ENCODE measurements around the gene MOB2. TPM values are rescaled to one million over a fixed set of nuclear protein-coding genes. Genes with fewer than 3 reads are reported as not detected.
"Not testable (repeated sequence)": the region's sequence is repeated elsewhere in the genome, so short reads cannot be mapped to it uniquely, and the experiment has no call there.

Gene MOB2
- total RNA-seq, 1 donor from 2014 or later = 38.2 TPM

DNA sequence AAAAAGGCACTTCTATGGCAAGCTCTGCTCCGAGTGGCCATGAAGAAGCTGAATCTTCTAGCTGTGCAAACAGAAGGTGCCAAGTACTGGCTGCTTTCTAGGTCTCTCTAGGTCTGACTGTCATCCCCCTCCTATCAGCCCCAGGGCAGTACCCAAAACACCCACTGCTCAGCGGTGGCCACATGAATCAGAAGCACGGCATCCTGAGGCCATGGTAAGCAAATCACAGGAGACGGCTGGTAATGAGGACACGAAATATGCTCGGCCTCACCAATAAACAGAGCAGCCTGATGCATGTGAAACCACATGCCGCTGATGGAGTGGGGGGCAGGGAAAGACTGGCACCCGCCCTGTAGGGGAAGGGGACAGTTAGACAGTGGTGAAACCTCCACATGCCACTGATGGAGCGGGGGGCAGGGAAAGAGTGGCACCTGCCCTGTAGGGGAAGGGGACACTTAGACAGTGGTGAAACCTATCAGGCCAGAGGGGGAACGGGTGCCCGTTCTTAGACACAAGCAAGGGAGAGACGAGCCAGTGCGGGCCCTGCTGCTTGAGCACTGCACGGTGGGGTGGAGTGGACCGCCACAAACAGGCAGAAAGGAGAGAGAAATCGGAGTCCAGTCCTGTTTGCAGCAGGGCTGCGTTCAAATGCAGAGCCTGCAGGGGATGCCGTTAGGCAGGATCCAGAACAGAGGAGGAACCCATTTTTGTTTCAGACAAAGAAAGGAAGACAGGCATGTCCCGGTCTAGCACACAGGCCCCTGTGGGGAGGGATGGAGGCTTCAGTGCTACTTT, 29.9 kb upstream of the MOB2 start:
- TF ChIP-seq, protein P1, sequence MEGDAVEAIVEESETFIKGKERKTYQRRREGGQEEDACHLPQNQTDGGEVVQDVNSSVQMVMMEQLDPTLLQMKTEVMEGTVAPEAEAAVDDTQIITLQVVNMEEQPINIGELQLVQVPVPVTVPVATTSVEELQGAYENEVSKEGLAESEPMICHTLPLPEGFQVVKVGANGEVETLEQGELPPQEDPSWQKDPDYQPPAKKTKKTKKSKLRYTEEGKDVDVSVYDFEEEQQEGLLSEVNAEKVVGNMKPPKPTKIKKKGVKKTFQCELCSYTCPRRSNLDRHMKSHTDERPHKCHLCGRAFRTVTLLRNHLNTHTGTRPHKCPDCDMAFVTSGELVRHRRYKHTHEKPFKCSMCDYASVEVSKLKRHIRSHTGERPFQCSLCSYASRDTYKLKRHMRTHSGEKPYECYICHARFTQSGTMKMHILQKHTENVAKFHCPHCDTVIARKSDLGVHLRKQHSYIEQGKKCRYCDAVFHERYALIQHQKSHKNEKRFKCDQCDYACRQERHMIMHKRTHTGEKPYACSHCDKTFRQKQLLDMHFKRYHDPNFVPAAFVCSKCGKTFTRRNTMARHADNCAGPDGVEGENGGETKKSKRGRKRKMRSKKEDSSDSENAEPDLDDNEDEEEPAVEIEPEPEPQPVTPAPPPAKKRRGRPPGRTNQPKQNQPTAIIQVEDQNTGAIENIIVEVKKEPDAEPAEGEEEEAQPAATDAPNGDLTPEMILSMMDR (IDR thresholded peaks at IDR 0.05; ENCODE audit: insufficient read depth, low read length, severe bottlenecking) = no peak
- Histone ChIP-seq H3K27me3 (ENCODE audit: control insufficient read depth, insufficient read depth, low read length) (no peaks in the 10 kb centered on the region), H3K36me3 (ENCODE audit: control insufficient read depth, insufficient read depth, low read length) (peaks cover 4% of the 10 kb centered on the region), H3K4me3 (ENCODE audit: low read depth, low read length) (no peak overlapping the region)
- DNase-seq (ENCODE audit: low read depth) (no peak), FAIRE-seq (no peak)

DNA sequence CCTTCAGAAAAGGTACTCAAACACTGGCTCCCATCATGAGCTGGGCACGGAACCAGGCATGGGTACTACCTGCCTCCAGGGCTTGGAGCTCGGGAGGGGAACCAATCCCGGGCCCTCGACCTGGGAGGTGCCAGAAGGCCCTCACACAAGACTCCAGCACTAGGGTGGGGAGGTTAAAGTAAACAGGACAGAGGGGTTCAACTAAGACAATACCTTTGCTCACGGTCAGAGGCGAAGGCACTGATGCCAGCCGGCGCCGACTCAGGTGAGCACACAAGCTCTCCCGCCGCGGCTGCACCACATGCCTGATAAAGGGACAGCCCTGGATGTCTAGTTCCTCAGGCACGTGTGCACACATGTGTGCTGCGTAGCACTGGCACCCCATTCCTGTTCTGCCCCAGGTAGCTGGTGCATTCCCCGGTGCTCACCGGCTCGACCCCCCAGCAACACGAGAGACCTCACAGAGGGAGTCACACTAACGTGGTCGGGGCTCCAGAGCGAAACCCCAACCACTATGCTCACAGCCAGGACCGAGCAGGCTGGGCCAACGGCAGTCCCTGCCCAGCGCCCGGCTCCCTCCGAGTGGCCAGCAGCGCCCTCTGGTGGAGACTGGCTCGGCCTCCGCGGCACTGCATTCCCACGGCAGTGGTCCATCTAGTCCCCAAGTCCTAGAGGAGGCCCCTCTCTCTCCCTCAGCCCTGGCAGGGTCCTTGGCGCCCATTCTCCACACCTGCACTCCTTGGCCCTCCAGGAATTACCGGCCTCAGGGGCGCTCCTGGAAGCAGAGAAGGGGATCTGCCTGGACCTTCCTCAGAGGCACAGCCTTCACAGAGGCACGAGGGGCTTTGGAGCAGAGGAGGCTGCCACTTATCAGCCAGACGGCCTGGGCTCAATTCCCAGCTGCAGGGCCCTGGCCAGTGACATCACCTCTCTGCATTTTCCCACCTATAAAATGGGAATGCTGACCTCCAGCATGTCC, 28.8 kb upstream of the MOB2 start:
- peak; percentile 26 for DNase-seq (ENCODE audit: low read depth)
- Histone ChIP-seq H3K36me3 (ENCODE audit: control insufficient read depth, insufficient read depth, low read length) (peaks cover 4% of the 10 kb centered on the region), H3K27me3 (ENCODE audit: control insufficient read depth, insufficient read depth, low read length) (no peaks in the 10 kb centered on the region), H3K4me3 (ENCODE audit: low read depth, low read length) (no peak overlapping the region)
- no peak for FAIRE-seq
- TF ChIP-seq, protein P1 (IDR thresholded peaks at IDR 0.05; ENCODE audit: insufficient read depth, low read length, severe bottlenecking) = peak; percentile 97

- DNase-seq (ENCODE audit: low read depth) (no peak), FAIRE-seq (no peak)
- TF ChIP-seq, protein P1 (IDR thresholded peaks at IDR 0.05; ENCODE audit: insufficient read depth, low read length, severe bottlenecking) = no peak
- H3K36me3 ChIP-seq (ENCODE audit: control insufficient read depth, insufficient read depth, low read length) = peaks cover 4% of the 10 kb centered on the region
- no peaks in the 10 kb centered on the region for H3K27me3 ChIP-seq (ENCODE audit: control insufficient read depth, insufficient read depth, low read length)
- no peak overlapping the region for H3K4me3 ChIP-seq (ENCODE audit: low read depth, low read length)
These were observed 27.9 kb upstream of the MOB2 start for GRCh38 chr11:1514336-1515061.

GRCh38 chr11:1513326-1514296, 27.0 kb upstream of the MOB2 start:
- no peaks in the 10 kb centered on the region for H3K27me3 ChIP-seq (ENCODE audit: control insufficient read depth, insufficient read depth, low read length)
- peaks cover 4% of the 10 kb centered on the region for H3K36me3 ChIP-seq (ENCODE audit: control insufficient read depth, insufficient read depth, low read length)
- TF ChIP-seq, protein P1 (IDR thresholded peaks at IDR 0.05; ENCODE audit: insufficient read depth, low read length, severe bottlenecking) = no peak
- FAIRE-seq = no peak
- DNase-seq (ENCODE audit: low read depth) = no peak
- H3K4me3 ChIP-seq (ENCODE audit: low read depth, low read length) = no peak overlapping the region

- FAIRE-seq; DNase-seq (ENCODE audit: low read depth); H3K27me3 ChIP-seq (ENCODE audit: control insufficient read depth, insufficient read depth, low read length): not testable (repeated sequence)
These were observed 26.1 kb upstream of the MOB2 start for GRCh38 chr11:1512531-1513258.

More at GRCh38 chr11:1512531-1513258, 26.1 kb upstream of the MOB2 start:
- not testable (repeated sequence) for H3K36me3 ChIP-seq (ENCODE audit: control insufficient read depth, insufficient read depth, low read length); H3K4me3 ChIP-seq (ENCODE audit: low read depth, low read length)
